Suppressor macrophage (primary cell): ENCODE results near the gene FRAS1.
A peak's percentile ranks its signal among the peaks of the same experiment; 100 is the strongest.
"Not testable (repeated sequence)": the region's sequence is repeated elsewhere in the genome, so short reads cannot be mapped to it uniquely, and the experiment has no call there.

Experiments used
- DNase-seq, 4 experiments: peaks; one replicate each; pipeline ENCODE4 v3.0.0-alpha.2; 2020 to 2022

FRAS1 gene

DNA sequence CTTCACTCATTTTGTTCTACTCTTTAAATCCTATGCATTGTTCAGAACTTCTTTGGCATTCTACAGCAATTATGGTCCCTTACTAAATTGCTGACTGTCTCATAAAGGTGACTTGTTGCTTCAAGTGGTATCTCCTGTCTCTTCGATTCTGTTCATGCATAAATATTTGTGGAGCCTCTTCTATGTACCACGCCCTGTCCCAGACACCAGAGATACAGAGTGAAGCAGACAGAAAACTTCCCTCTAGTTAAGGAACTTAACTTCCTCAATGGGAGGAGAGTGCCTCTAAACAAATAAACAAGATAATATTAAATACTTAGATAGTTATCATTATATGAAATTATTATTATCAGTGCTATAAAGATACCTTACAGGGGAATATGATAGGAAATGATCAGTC is 235.7 kb downstream of the FRAS1 start:
- DNase-seq, result no peak

DNA sequence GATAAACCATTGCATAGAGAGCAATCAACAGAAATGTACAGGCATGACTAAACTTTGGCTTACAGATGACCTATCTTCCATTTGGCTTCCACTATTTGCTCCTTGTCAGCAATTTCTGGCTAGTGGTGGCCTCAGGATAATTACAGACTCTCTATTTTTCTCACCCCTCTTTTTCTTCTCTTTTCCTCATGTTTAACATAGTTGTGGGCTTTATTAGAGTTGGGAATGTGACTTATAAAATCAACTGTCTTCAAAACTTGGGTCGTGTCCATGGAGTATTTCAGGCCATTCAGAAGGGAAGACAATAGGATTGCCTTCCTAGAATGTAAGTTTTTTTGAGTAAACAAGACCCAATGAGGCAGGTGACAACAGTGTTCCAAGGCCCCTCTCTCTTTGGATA is 236.2 kb downstream of the FRAS1 start:
- DNase-seq, result no peak

DNA sequence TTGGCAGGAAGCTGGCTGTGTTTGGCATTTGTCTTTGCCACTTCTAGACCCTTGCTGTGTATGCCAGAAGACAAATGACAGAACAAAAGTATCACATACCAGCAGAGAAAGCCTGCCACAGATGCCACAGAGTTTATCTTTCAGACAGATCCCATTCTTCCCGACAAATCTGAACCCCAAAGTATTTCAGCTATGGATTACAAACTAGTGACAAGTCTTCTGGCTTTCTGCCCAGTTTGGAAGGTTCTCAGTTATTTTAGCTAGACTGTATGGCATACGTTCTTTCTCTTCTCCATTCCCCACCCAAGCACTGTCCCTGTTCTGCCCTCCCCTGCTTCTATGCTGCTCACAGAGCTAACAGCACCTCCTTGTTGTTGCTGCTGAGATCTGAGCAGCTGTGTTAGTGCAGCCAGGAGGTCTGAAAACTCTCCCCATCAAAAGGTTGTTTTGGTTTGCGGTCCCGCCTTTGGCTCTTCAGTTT is 236.7 kb downstream of the FRAS1 start:
- DNase-seq, result no peak

DNA sequence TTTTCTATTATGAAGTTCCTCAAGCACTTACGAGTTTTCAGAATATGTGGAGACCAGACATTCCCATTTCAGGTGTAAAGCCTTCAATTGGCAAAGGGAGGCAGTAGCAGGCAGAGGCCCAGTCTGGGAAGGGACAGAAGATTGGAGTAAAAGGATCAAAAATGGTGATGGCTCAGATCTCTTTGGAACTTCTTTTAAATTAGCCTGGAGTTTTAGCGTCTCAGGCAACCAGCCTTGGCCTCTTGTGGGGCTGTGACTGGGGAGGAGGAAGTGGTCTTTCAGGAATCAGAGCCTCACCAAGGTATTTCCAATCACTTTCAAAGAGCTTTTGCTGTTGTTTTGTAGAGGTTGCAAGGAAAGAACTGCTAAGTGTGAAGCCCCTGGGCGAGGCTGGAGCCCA is 239.1 kb downstream of the FRAS1 start:
- DNase-seq, result no peak

DNA sequence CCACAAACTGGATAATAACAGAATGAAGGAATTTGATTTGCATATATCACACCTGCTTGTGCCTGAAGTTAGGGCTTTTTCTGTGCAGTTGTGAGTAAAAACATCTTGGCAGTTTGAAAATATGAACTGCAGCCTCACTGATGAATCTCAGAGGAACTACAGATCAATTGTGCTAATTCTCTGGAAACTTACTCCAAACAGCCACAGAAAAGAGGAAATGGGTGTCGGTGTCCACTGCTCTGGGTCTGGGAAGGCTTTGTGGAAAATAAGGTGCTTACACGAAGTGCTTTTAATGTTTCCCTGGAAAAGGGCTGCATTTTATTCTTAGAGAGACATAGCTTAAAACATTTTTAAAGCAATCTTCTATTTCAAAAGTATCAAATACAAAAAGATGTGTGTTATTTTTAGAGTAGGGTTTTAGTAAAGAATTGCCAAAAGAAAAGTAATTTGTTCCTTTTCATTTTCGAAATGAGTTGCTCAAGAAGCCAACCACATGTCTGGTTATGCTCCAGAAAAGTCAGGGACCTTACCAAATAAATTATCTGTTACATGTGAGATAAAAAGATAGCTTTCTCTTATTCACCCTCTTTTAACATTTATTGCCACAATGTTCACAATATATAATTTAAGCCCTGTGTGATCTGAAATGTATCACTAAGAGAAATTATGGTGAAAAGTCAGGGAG is 240.1 kb downstream of the FRAS1 start:
- DNase-seq, result peak; percentile 27 to 47 (median 33)

DNA sequence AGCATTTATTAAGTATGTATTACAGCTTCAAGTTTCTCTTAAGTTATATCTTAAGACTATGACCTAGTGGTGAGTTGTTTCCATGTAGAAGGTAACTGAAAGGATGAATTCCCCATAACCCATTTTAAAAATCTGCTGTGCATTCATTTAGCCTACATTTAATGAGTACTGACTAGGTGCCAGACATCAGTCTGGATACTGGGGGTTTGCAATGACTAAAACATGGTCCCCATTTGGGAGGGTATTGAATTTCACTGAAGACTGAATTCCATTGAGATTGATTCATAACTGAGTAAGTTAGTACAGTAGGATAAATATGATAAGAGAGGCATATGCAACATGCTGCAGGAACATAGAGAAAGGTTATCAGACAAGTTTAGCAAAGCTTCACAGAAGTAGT is 241.5 kb downstream of the FRAS1 start:
- DNase-seq, result no peak

- no peak for DNase-seq
Measured at GRCh38 chr4:78299565-78299972, 242.4 kb downstream of the FRAS1 start.

DNA sequence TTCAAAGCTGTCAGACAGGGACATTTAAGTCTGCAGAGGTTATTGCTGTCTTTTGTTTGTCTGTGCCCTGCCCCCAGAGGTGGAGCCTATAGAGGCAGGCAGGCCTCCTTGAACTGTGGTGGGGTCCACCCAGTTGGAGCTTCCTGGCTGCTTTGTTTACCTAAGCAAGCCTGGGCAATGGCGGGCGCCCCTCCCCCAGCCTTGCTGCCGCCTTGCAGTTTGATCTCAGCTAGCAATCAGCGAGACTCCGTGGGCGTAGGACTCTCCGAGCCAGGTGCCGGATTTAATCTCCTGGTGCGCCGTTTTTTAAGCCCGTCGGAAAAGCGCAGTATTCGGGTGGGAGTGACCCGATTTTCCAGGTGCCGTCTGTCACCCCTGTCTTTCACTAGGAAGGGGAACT is 250.1 kb downstream of the FRAS1 start:
- not testable (repeated sequence) for DNase-seq

- no peak for DNase-seq
Measured at GRCh38 chr4:78308517-78308916, 251.4 kb downstream of the FRAS1 start.

- DNase-seq, result no peak
Measured at GRCh38 chr4:78309352-78309751, 252.2 kb downstream of the FRAS1 start.

GRCh38 chr4:78310007-78310739 is 253.1 kb downstream of the FRAS1 start:
- peak in 1 of 4 experiments; percentile 12 for DNase-seq

- DNase-seq, result no peak
Measured at GRCh38 chr4:78310740-78311115, 253.6 kb downstream of the FRAS1 start.

DNA sequence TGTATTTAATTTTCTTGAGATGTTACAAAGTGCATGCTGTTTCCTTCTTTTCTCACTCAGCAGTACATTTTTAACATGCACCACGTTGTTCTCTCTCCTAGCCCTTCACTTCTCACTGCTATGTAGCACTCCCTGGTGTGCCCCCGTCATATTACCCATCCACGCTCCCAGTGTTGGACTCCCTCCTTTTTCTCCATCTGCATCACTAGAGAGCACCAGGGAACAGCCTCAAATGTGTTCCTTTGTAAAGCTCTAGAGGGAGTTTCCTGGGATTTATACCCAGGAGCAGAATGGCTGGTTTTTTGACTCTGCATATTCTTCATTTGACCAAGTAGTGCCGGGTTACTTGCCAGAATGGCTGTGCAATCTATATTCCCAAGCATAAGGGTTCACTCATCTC is 254.2 kb downstream of the FRAS1 start:
- no peak for DNase-seq

- DNase-seq, result no peak
Measured at GRCh38 chr4:78312989-78313753, 256.0 kb downstream of the FRAS1 start.

- DNase-seq, result no peak
Measured at GRCh38 chr4:78313754-78314120, 256.6 kb downstream of the FRAS1 start.

DNA sequence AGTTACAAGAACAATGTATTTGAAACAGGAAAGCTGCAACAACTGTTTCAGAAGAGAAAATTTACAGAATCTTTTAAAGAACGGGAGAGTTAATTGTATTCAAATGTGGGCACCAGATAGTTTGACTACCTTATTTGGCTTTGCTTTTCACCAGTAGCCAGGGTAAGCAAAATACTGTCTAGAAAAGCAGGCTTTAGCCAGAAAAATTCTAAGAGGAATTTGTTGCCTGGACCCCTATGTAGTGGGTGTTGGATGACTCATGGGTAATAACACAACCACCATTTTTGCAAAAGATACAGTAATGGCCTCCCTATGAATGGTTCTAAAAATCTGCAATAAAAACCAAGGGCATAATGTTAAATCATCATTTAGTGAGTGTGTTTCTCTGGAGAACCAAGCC is 261.0 kb downstream of the FRAS1 start:
- no peak for DNase-seq

GRCh38 chr4:78320349-78320935 is 263.3 kb downstream of the FRAS1 start:
- peak; percentile 20 to 59 (median 50) for DNase-seq

- no peak for DNase-seq
Measured at GRCh38 chr4:78322032-78322431, 264.9 kb downstream of the FRAS1 start.

- no peak for DNase-seq
Measured at GRCh38 chr4:78323439-78323838, 266.3 kb downstream of the FRAS1 start.

DNA sequence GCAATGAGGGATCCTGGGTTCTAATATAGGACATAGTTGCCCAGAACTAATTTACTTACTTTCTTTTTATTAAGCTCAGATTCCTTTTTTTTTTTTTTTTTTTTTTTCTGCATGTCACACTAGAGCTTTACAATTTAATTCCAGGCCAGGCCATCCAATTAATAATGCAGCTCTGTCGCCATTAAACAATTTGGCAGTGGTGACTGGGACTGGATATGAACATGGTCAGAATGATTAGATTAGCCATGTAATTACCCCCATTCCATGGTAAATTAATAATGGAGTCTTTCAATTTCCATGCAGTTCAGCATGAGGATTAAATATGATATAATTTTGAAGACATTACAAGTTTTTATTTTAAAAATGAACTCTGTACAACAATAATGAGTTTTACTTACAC is 267.5 kb downstream of the FRAS1 start:
- no peak for DNase-seq

GRCh38 chr4:78325271-78326157 is 268.4 kb downstream of the FRAS1 start:
- no peak for DNase-seq

DNA sequence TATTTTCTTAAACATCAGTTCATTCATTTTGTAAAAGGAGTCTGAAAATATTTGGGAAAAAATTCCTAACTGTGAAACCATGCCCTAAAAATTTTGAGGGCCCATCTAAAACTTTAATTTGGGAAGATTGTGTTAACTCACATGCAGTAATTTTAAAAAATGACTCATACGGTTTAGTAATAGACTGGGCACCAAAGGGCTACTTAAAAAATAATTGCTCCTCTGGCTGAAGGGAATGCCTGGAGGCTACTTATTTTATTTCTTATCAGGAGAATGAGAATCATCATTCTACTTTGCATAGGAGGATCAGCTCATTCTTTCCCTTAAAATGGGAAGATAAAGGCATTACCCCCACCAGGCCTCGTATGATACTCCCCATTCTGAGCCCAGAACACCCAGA is 271.5 kb downstream of the FRAS1 start:
- not testable (repeated sequence) for DNase-seq
